Measurements from ENCODE around the gene RTBDN. TPM values are rescaled to one million over a fixed set of nuclear protein-coding genes. Genes with fewer than 3 reads are reported as not detected.
A peak's percentile ranks its signal among the peaks of the same experiment; 100 is the strongest.

The RTBDN gene
- total RNA-seq, 1 experiment from 2014 or later = 2.4 TPM

GRCh38 chr19:12840091-12841079 lies 6.0 kb upstream of the RTBDN start:
- Histone ChIP-seq H3K4me1 (ENCODE audit: control insufficient read depth, insufficient read depth, low read length) (peaks cover 4% of the 10 kb centered on the region; the same call in 1 of the 2 replicates), H3K9me3 (ENCODE audit: control insufficient read depth, insufficient read depth, low read depth, low read length) (no peaks in the 10 kb centered on the region), H3K36me3 (ENCODE audit: control insufficient read depth, insufficient read depth, low read length) (no peaks in the 10 kb centered on the region; the same call in 1 of the 2 replicates), H3K27ac (ENCODE audit: low read length) (no peak overlapping the region), H3K27me3 (ENCODE audit: control insufficient read depth, insufficient read depth, low read length) (no peaks in the 10 kb centered on the region), H3K4me3 (ENCODE audit: low read depth in 2 of 2, low read length in 2 of 2) (no peak overlapping the region)
- CTCF ChIA-PET = no interaction called here
- no peak for DNase-seq (ENCODE audit: low read depth, low spot score)
- in situ Hi-C loops (cut with HindIII; ENCODE audit: low pct_unique_long_range_greater_than_20kb, low sequenced_read_pairs) (no loop called here), intact Hi-C loops (cut with micrococcal nuclease; ENCODE audit: unreplicated experiment) (no loop called here)
- POLR2A ChIA-PET = no interaction called here
- peak; percentile 23 for ATAC-seq
- TF ChIP-seq POLR2AphosphoS5 (IDR thresholded peaks at IDR 0.05; ENCODE audit: low read depth, low read length) (no peak), REST (IDR thresholded peaks at IDR 0.05; ENCODE audit: insufficient read depth in 1 of 2, low read depth in 2 of 2, low read length in 1 of 2) (no peak), TCF7L2 (IDR thresholded peaks at IDR 0.05; ENCODE audit: low read depth, low read length) (no peak)
- no TSS peak for BruUV-seq (replicated peaks)

- ATAC-seq = no peak
- ChIA-PET CTCF (no interaction called here), POLR2A (no interaction called here)
- no peak for DNase-seq (ENCODE audit: low read depth, low spot score)
- no peaks in the 10 kb centered on the region for H3K9me3 ChIP-seq (ENCODE audit: control insufficient read depth, insufficient read depth, low read depth, low read length)
- BruUV-seq (replicated peaks) = no TSS peak
- intact Hi-C loops (cut with micrococcal nuclease; ENCODE audit: unreplicated experiment) = no loop called here
- no peak for TF ChIP-seq SIN3A (IDR thresholded peaks at IDR 0.05; ENCODE audit: borderline replicate concordance, insufficient read depth, low read depth, low read length)
- TF ChIP-seq POLR2AphosphoS5 (IDR thresholded peaks at IDR 0.05; ENCODE audit: low read depth, low read length) = no peak
- TF ChIP-seq TCF7L2 (IDR thresholded peaks at IDR 0.05; ENCODE audit: low read depth, low read length) = no peak
- H3K36me3 ChIP-seq (ENCODE audit: control insufficient read depth, insufficient read depth, low read length) = no peaks in the 10 kb centered on the region; the same call in 1 of the 2 replicates
- no peak overlapping the region for H3K27ac ChIP-seq (ENCODE audit: low read length)
- peak overlapping the region; percentile 47 to 50 for H3K4me3 ChIP-seq (ENCODE audit: low read depth in 2 of 2, low read length in 2 of 2)
- H3K27me3 ChIP-seq (ENCODE audit: control insufficient read depth, insufficient read depth, low read length) = no peaks in the 10 kb centered on the region
- peaks cover 4% of the 10 kb centered on the region for H3K4me1 ChIP-seq (ENCODE audit: control insufficient read depth, insufficient read depth, low read length)
- in situ Hi-C loops (cut with HindIII; ENCODE audit: low pct_unique_long_range_greater_than_20kb, low sequenced_read_pairs) = no loop called here
Measured at GRCh38 chr19:12838886-12839756, 4.7 kb upstream of the RTBDN start.

All from Panc1 (cell line).